ENCODE measurements around the gene CCDC18.
"Not testable (repeated sequence)": the region's sequence is repeated elsewhere in the genome, so short reads cannot be mapped to it uniquely, and the experiment has no call there.

The CCDC18 gene

DNA sequence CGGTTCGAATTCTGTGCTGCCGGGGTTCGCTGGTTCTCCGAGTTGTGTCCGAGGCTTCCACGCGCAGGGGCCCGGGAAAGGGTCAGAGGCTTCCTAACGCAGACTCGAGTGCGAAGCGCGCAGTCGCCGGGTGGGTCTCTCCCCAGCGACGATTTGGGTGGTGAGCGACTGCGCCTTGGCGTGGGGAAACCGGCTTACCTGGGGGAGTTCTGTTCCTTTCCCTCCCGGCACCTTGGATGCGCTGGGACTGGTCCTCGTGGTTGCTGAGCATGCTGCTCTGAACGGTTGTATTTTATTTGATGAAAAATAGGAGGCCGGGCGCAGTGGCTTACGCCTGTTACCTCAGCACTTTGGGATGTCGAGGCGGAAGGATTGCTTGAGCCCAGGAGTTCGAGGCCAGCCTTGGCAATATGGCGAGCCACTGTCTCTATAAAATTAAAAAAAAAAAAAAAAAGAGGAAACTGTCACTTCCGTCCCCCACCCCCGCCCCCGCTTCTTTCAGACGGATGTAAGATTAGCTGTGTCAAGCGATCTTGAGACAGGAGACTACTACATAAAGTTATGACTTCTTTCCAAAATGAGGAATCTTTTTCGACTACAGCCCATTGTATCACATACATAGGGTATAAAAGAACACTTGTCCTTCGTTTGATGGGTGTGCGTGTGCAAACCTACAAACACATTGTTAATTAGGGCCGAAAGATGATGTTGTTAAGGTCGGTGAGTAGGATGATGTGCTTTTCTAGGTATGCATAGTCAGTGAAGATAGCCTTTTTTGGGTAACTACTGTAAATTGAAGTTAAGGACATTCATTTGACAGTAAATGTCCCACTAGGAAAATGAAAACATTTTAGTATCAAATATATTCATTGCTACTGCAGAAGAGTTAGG, at the start of gene CCDC18:
Gene CCDC18, plus strand, starts transcription at position 2 of the 891 bp plus-strand sequence. CDS start 2,638 bp downstream, outside the sequence.
- DNase-seq = peak; percentile 67

GRCh38 chr1:93132638-93133037, 47.9 kb upstream of the CCDC18 start:
- DNase-seq = no peak

DNA sequence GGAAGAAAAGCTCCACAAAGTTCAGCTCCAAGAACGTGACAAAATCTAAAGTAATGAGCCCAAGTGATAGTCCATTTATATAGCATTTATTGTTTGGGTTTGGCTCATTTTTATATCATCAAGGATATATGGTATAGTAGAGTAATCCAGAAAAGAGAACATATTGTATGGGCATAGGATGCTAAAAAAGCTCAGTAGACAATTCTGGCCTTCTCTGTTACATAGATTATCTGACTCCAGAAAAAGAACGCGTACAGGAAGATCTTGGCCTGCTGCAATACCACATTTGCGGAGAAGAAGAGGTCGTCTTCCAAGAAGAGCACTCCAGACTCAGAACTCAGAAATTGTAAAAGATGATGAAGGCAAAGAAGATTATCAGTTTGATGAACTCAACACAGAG, 44.1 kb upstream of the CCDC18 start:
- no peak for DNase-seq

- DNase-seq = no peak
Measured at GRCh38 chr1:93137604-93138292, 42.8 kb upstream of the CCDC18 start.

DNA sequence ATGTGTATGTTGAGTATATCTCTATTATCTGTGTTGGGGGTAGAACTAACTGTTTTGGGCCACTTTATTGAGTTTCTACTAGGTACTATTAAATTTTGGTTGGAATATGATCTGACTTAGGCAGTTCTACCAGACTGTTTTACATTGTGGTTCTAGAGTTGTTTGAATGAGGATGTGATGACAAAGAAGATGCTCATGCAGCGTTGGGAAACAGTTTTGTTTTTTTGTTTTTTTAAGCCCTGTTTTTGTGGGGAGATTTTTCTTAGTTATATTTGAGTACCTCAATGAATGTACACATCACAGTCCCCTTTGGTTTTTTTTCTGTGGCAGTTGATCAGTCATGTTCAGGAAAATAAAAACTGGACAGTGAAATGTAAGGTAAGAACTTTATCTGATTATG, 40.4 kb upstream of the CCDC18 start:
- DNase-seq = no peak

DNA sequence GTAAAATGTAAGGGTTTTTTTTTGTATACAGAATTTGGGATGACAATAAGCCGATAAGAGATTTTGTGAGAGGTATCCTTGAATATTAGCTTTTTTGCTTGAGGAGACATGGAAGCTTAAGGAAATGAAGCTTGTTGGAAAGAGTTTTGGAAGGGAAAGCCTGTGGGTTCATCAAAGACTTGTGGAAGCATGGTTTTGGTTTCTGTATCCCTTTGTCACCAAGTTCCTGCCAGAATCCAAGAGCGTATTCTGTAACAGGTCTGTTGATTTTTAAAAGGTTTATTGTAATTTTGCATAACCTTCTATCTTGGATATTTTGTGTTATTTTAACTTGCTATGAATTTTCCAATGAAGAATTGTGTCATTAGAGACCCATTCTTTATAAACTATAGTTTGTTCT, 38.4 kb upstream of the CCDC18 start:
- no peak for DNase-seq

- no peak for DNase-seq
Measured at GRCh38 chr1:93143136-93143535, 37.4 kb upstream of the CCDC18 start.

DNA sequence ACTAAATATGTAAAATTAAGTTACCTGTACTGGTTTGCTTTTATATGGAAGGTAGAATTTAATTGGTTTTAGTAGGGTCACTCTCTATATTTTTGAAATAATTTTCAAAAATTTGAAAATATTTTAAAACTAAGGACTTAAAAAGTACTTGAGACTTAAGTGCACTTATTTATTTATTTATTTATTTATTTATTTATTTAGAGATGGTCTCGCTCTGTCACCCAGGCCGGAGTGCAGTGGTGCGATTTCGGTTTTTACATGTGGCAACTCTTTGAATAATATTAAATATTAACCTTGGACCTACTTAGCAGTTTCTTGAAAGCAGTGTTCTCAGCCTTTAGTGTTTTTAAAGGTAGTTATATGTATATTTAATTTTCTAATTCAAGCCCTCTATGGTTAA, 36.8 kb upstream of the CCDC18 start:
- no peak for DNase-seq

GRCh38 chr1:93148001-93148400, 32.5 kb upstream of the CCDC18 start:
- no peak for DNase-seq

- no peak for DNase-seq
Measured at GRCh38 chr1:93150729-93151128, 29.8 kb upstream of the CCDC18 start.

DNA sequence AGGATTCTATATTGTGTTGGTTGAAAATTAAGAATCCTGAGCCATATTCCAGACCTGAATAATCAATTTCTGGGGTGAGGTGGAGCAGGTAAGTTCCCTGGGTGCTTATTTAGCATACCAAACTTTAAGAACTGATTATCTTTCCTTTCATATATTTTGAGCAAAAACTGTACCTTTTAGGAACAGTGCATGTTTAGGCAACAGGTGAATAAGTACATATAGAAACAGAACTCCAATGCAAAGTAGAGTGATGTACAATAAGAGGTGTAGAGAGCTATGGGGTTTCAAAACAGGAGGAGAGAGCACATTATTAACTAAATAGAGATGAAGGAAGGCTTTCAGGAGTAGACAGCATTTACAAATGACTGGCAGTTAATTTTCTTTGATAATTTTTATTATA, 29.1 kb upstream of the CCDC18 start:
- DNase-seq = no peak

GRCh38 chr1:93152835-93153234, 27.7 kb upstream of the CCDC18 start:
- DNase-seq = no peak

DNA sequence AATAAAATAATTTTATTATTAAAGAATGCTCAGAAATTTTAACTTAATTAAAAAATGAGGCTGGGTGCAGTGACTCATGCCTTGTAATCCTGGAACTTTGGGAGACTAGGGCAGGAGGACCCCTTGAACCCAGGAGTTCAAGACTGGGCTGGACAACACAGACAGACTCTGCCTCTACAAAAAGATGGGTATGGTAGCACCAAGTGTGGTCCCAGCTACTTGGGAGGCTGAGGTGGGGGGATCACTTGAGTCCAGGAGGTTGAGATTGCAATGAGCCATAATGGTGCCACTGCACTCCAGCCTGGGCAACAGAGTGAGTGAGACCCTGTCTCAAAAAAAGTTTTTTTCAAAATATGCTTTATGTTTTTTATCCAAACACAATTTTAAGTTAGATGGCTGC, 25.6 kb upstream of the CCDC18 start:
- DNase-seq = no peak

GRCh38 chr1:93155335-93155734, 25.2 kb upstream of the CCDC18 start:
- no peak for DNase-seq

- no peak for DNase-seq
Measured at GRCh38 chr1:93159337-93159736, 21.2 kb upstream of the CCDC18 start.

GRCh38 chr1:93163314-93163713, 17.2 kb upstream of the CCDC18 start:
- DNase-seq = not testable (repeated sequence)

DNA sequence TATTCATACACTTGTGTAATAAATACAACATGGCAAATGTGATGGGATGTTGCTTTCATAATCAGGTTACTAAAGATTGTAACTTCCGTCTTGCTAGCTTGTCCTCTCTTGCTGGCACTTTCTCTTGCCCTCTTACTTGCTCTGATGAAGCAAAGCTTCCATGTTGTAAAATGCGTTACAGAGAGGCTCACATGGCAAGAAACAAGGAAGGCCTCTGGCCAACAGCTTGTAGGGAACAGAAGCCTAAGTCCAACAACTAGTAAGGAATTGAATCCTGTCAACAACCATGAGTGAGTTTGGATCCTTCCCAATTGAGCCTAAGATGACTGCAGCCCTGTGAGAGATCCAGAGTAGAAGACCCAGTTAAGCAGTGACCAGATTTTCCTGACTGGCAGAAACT, 15.7 kb upstream of the CCDC18 start:
- DNase-seq = no peak

- not testable (repeated sequence) for DNase-seq
Measured at GRCh38 chr1:93165895-93166294, 14.6 kb upstream of the CCDC18 start.

- no peak for DNase-seq
Measured at GRCh38 chr1:93167006-93167405, 13.5 kb upstream of the CCDC18 start.

GRCh38 chr1:93170141-93170678, 10.3 kb upstream of the CCDC18 start:
- not testable (repeated sequence) for DNase-seq

DNA sequence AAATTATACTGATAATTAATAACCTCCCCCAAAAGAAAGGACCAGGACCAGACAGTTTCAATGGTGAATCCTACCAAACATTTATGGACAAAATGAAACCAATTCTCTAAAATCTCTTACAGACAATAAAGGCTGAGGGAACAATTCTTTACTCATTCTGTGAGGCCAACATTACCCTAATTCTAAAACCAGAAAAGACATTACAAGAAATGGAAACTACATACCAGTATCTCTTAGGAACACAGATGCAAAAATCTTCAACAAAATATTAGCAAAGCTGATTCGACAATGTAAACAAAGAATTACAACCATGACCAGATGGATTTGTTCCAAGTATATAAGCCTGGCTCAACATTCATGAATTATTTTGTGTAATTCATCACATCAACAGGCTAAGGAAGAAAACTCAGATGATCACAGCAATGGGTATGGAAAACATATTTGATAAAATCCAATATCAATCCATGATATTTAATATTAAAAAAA, 8.9 kb upstream of the CCDC18 start:
- no peak for DNase-seq

DNA sequence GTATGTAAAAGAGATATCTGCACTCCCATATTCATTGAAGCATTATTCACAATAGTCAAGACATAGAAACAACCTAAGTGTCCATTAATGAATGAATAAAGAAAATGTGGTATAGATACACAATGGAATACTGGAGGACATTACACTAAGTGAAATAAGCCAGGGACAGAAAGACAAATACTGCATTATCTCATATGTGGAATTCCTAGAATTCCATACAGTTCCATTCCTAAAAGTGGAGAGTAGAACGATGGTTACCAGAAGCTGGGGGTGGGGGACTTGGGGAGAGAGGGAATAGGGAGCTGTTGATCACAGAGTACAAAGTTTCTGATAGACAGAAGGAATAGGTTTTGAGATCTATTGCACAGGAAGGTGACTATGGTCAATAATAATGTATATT, 7.7 kb upstream of the CCDC18 start:
- no peak for DNase-seq

DNA sequence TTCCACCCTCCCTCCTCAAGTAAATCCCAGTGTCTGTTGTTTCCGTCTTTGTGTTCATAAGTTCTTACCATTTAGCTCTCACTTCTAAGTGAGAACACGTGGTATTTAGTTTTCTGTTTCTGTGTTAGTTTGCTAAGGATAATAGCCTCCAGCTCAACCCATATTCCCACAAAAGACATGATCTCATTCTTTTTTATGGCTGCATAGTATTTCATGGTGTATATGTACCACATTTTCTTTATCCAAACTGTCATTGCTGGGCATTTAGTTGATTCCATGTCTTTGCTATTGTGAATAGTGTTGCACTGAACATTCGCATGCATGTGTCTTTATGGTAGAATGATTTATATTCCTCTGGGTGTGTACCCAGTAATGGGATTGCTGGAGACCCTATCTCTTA, 5.9 kb upstream of the CCDC18 start:
- not testable (repeated sequence) for DNase-seq

DNA sequence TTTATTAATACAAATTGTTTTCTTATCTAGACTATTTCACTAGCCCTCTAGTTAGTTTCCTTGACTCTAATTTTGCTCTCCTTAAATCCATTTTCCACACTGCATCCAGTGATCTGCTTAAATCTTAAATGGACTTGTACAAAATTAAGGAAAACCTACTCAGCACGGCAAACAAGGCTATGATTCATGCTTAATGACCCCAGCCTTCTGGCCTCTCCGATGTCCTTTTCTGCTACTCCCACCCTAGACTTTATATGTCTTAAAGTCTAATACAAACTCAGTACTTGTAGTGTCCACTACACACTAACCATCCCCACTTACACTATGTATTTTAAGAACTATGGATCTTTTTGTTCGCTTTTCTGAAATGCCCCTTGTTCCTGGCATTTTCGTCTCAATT, 2.5 kb upstream of the CCDC18 start:
- DNase-seq = no peak
